H9 (cell line): Measurements from ENCODE around the gene MROH7. TPM values are rescaled to one million over a fixed set of nuclear protein-coding genes. Genes with fewer than 3 reads are reported as not detected.

Experiments used
- DNase-seq: peaks from one replicate; pipeline ENCODE4 v3.0.0-alpha.2; 2017
- H2AFZ ChIP-seq: one replicate; pipeline ENCODE4 v1.6.1; 2013; ENCODE audit warnings: mild to moderate bottlenecking, low read length, control low read depth, moderate library complexity
- H2AK5ac ChIP-seq: 2 replicates; pipeline ENCODE4 v1.6.1; 2013; ENCODE audit warnings: low read length, control low read depth, mixed read lengths; ENCODE audit not compliant: insufficient read length
- H2BK120ac ChIP-seq: one replicate; pipeline ENCODE4 v1.6.1; 2013; ENCODE audit warnings: low read depth, mild to moderate bottlenecking, low read length, control low read depth, inconsistent platforms; ENCODE audit not compliant: poor library complexity, severe bottlenecking
- H2BK12ac ChIP-seq: 2 replicates; pipeline ENCODE4 v1.6.1; 2013; ENCODE audit warnings: low read length, control low read depth, mixed read lengths, low read depth; ENCODE audit not compliant: insufficient read length
- H2BK15ac ChIP-seq: 2 replicates; pipeline ENCODE4 v1.6.1; 2013; ENCODE audit warnings: low read depth, low read length, control low read depth
- H2BK20ac ChIP-seq: one replicate; pipeline ENCODE4 v1.6.1; 2013; ENCODE audit warnings: low read depth, mild to moderate bottlenecking, low read length, control low read depth, inconsistent platforms; ENCODE audit not compliant: poor library complexity, severe bottlenecking
- H2BK5ac ChIP-seq: 2 replicates; pipeline ENCODE4 v1.6.1; 2013; ENCODE audit warnings: low read length, control low read depth, mixed read lengths; ENCODE audit not compliant: insufficient read length
- H3K14ac ChIP-seq: 2 replicates; pipeline ENCODE4 v1.6.1; 2013; ENCODE audit warnings: low read length, control low read depth; ENCODE audit not compliant: insufficient read depth
- H3K18ac ChIP-seq: 2 replicates; pipeline ENCODE4 v1.6.1; 2013; ENCODE audit warnings: low read depth, mild to moderate bottlenecking, mixed read lengths, low read length, control low read depth; ENCODE audit not compliant: insufficient read length
- H3K23ac ChIP-seq: 2 replicates; pipeline ENCODE4 v1.6.1; 2013; ENCODE audit warnings: low read length, control low read depth, mixed read lengths, low read depth; ENCODE audit not compliant: insufficient read length
- H3K23me2 ChIP-seq: 2 replicates; pipeline ENCODE4 v1.6.1; 2013; ENCODE audit warnings: low read depth, mild to moderate bottlenecking, mixed read lengths, low read length, control low read depth; ENCODE audit not compliant: insufficient read length, poor library complexity, severe bottlenecking
- H3K27ac ChIP-seq: 2 replicates; pipeline ENCODE4 v1.5.1; 2013; ENCODE audit warnings: low read length, control low read depth, mixed read lengths, low read depth; ENCODE audit not compliant: insufficient read length
- H3K27me3 ChIP-seq: 2 replicates; pipeline ENCODE4 v1.6.1; 2013; ENCODE audit warnings: low read length, control low read depth, inconsistent platforms; ENCODE audit not compliant: insufficient read depth
- H3K4ac ChIP-seq: 2 replicates; pipeline ENCODE4 v1.6.1; 2013; ENCODE audit warnings: low read depth, mild to moderate bottlenecking, control low read depth, inconsistent platforms, low read length, moderate library complexity
- H3K4me1 ChIP-seq: 2 replicates; pipeline ENCODE4 v1.6.1; 2013; ENCODE audit warnings: low read length, control low read depth, inconsistent platforms; ENCODE audit not compliant: insufficient read depth
- H3K4me2 ChIP-seq: 2 replicates; pipeline ENCODE4 v1.6.1; 2013; ENCODE audit warnings: low read length, control low read depth, mixed read lengths; ENCODE audit not compliant: insufficient read length, insufficient read depth
- H3K56ac ChIP-seq: 2 replicates; pipeline ENCODE4 v1.6.1; 2013; ENCODE audit warnings: low read depth, mild to moderate bottlenecking, mixed read lengths, low read length, control low read depth; ENCODE audit not compliant: insufficient read length
- H3K79me1 ChIP-seq: 2 replicates; pipeline ENCODE4 v1.6.1; 2013; ENCODE audit warnings: low read depth, mild to moderate bottlenecking, moderate library complexity, low read length, control low read depth, inconsistent platforms; ENCODE audit not compliant: insufficient read depth, poor library complexity, severe bottlenecking
- H3K79me2 ChIP-seq: 2 replicates; pipeline ENCODE4 v1.6.1; 2013; ENCODE audit warnings: low read length, control low read depth, inconsistent platforms; ENCODE audit not compliant: insufficient read depth
- H3K9ac ChIP-seq: 2 replicates; pipeline ENCODE4 v1.6.1; 2013; ENCODE audit warnings: low read length, control low read depth, mixed read lengths; ENCODE audit not compliant: insufficient read length; ENCODE audit errors: extremely low read depth
- H3K9me3 ChIP-seq: one replicate; pipeline ENCODE4 v1.6.1; 2013; ENCODE audit warnings: low read depth, low read length, inconsistent platforms; ENCODE audit not compliant: control insufficient read depth
- H3T11ph ChIP-seq: one replicate; pipeline ENCODE4 v1.6.1; 2013; ENCODE audit warnings: mild to moderate bottlenecking, low read length, control low read depth, inconsistent platforms
- H4K20me1 ChIP-seq: one replicate; pipeline ENCODE4 v1.6.1; 2013; ENCODE audit not compliant: control insufficient read depth, insufficient read length, insufficient read depth
- H4K5ac ChIP-seq: 2 replicates; pipeline ENCODE4 v1.6.1; 2013; ENCODE audit warnings: low read depth, mild to moderate bottlenecking, mixed read lengths, low read length, control low read depth; ENCODE audit not compliant: insufficient read length
- H4K8ac ChIP-seq: replicated peaks from 2 replicates; pipeline ENCODE4 v1.6.1; 2013; ENCODE audit warnings: low read length, control low read depth, mixed read lengths, low read depth; ENCODE audit not compliant: insufficient read length
- H4K91ac ChIP-seq: 2 replicates; pipeline ENCODE4 v1.6.1; 2013; ENCODE audit warnings: low read depth, mild to moderate bottlenecking, moderate library complexity, mixed read lengths, low read length, control low read depth; ENCODE audit not compliant: insufficient read length
- H3K27ac Mint-ChIP-seq, 3 experiments: 2 replicates in 2 of 3; 3 replicates in 1 of 3; pipeline ENCODE4 v1.8.0; 2020 to 2021; ENCODE audit warnings: mixed read lengths in 3 of 3, mild to moderate bottlenecking in 1 of 3, moderate library complexity in 1 of 3
- H3K27me3 Mint-ChIP-seq: 2 replicates; pipeline ENCODE4 v1.8.0; 2021; ENCODE audit warnings: low read depth, mild to moderate bottlenecking, moderate library complexity, mixed read lengths
- H3K36me3 Mint-ChIP-seq, 3 experiments: 2 replicates in 2 of 3; 3 replicates in 1 of 3; pipeline ENCODE4 v1.8.0; 2020 to 2021; ENCODE audit warnings: low read depth in 3 of 3, mixed read lengths in 3 of 3; ENCODE audit not compliant: insufficient read depth in 1 of 3
- H3K4me1 Mint-ChIP-seq, 2 experiments: 2 replicates each; pipeline ENCODE4 v1.8.0; 2020; ENCODE audit warnings: mixed read lengths in 2 of 2
- H3K4me3 Mint-ChIP-seq, 2 experiments: 2 replicates in 1 of 2; 3 replicates in 1 of 2; pipeline ENCODE4 v1.8.0; 2020 to 2021; ENCODE audit warnings: mild to moderate bottlenecking in 2 of 2, mixed read lengths in 2 of 2, moderate library complexity in 1 of 2
- H3K9me3 Mint-ChIP-seq, 2 experiments: 2 replicates in 1 of 2; 3 replicates in 1 of 2; pipeline ENCODE4 v1.8.0; 2020; ENCODE audit warnings: mild to moderate bottlenecking in 2 of 2, mixed read lengths in 2 of 2, moderate library complexity in 1 of 2
- CTCF ChIP-seq: fragments of 200-600 bp; sonication (generic); conservative IDR thresholded peaks from 3 replicates; pipeline ENCODE4 v1.8.0; 2021; ENCODE audit warnings: antibody characterized with exemption, mild to moderate bottlenecking
- WGBS: extraction: QIAGEN DNeasy Blood & Tissue Kit; methylation state at CpG from one replicate; pipeline ENCODE4 v1.1.7; 2013; ENCODE audit warnings: missing lambda C conversion rate, low lambda C conversion rate, mixed read lengths; ENCODE audit not compliant: insufficient read length; ENCODE audit errors: extremely low coverage; 5-methylcytosine and 5-hydroxymethylcytosine counted together
- total RNA-seq: library from RNA; stranded (reverse); gene quantifications from 2 replicates; pipeline ENCODE4 v1.2.1, GENCODE V29; 2021

MROH7 gene
- total RNA-seq, 1 experiment from 2014 or later = 0.09 TPM

GRCh38 chr1:54645806-54646676 lies 4.5 kb downstream of the MROH7 start:
- Histone ChIP-seq H3K9me3 (peaks cover 7% of the 10 kb centered on the region), H3T11ph (no peak overlapping the region), H3K79me2 (no peaks in the 10 kb centered on the region), H3K27ac (no peak overlapping the region), H3K4ac (no peak overlapping the region), H2AK5ac (no peak overlapping the region), H3K27me3 (no peaks in the 10 kb centered on the region; the same call in 1 of the 2 replicates), H3K56ac (no peak overlapping the region), H4K8ac (no peak overlapping the region), H3K79me1 (no peaks in the 10 kb centered on the region), H3K18ac (no peak overlapping the region), H4K91ac (no peak overlapping the region), H4K20me1 (no peaks in the 10 kb centered on the region), H3K23me2 (no peaks in the 10 kb centered on the region), H3K9ac (no peak overlapping the region), H2AFZ (no peak overlapping the region), H3K4me2 (no peak overlapping the region), H2BK20ac (no peak overlapping the region), H3K14ac (no peak overlapping the region), H3K23ac (no peak overlapping the region), H3K4me1 (no peaks in the 10 kb centered on the region), H2BK15ac (no peak overlapping the region), H4K5ac (no peak overlapping the region), H2BK5ac (no peak overlapping the region), H2BK12ac (no peak overlapping the region), H2BK120ac (no peak overlapping the region)
- no peak for TF ChIP-seq CTCF
- Mint-ChIP-seq H3K36me3 (peaks cover 0 to 5% (median 0%) of the 10 kb centered on the region in 3 experiments; a peak in 1 of 7 replicates), H3K27me3 (peaks cover 25% of the 10 kb centered on the region), H3K4me3 (no peak overlapping the region), H3K4me1 (peaks cover 5 to 6% of the 10 kb centered on the region in 2 experiments), H3K9me3 (peaks cover 15 to 17% of the 10 kb centered on the region in 2 experiments), H3K27ac (no peak overlapping the region)
- DNase-seq = no peak
- no CpG with 5 or more reads among the region's 7 CpGs for WGBS
